Body of pancreas (tissue), 4 donors: ENCODE data around the gene RBM33. TPM values are rescaled to one million over a fixed set of nuclear protein-coding genes. Genes with fewer than 3 reads are reported as not detected.

Source experiments
- ATAC-seq: fragments of 150-250 bp; one replicate; pipeline ENCODE4 v1.9.1; 2016
- DNase-seq, 4 donors: peaks; one replicate each; pipeline ENCODE4 v3.0.0-alpha.2; 2019
- H3K27ac ChIP-seq, 4 donors: fragments of 200-600 bp; sonication (generic); 1 replicate in 3 of 4; 2 replicates in 1 of 4; pipeline versions ENCODE4 v1.5.1 to v1.6.1; 2016 to 2019; ENCODE audit warnings: mild to moderate bottlenecking in 1 of 4, mixed read lengths in 1 of 4, moderate library complexity in 1 of 4
- H3K27me3 ChIP-seq, 2 donors: fragments of 200-600 bp; sonication (generic); one replicate each; pipeline ENCODE4 v1.6.0; 2016; ENCODE audit warnings: mild to moderate bottlenecking in 1 of 2
- H3K36me3 ChIP-seq, 2 donors: fragments of 200-600 bp; sonication (generic); replicated peaks in 1 of 2; 2 replicates each; pipeline ENCODE4 v1.5.1; 2016; ENCODE audit warnings: low read depth in 2 of 2; ENCODE audit not compliant: insufficient read depth in 1 of 2
- H3K4me1 ChIP-seq: fragments of 200-600 bp; sonication (generic); one replicate; pipeline ENCODE4 v1.6.0; 2016
- H3K4me3 ChIP-seq, 2 donors: fragments of 200-600 bp; sonication (generic); 1 replicate in 1 of 2; 2 replicates in 1 of 2; pipeline ENCODE4 v1.5.1; 2016 to 2019
- H3K9me3 ChIP-seq, 3 donors: fragments of 200-600 bp; sonication (generic); 1 replicate in 2 of 3; 2 replicates in 1 of 3; pipeline ENCODE4 v1.5.1; 2016
- POLR2A ChIP-seq, 3 donors: fragments of 450-650 bp; IDR thresholded peaks; one replicate each; pipeline ENCODE4 v1.6.1; 2016; ENCODE audit warnings: antibody characterized with exemption in 3 of 3, mild to moderate bottlenecking in 2 of 3
- WGBS, 2 donors: methylation state at CpG; one replicate each; pipeline ENCODE4 v1.1.5; 2017; 5-methylcytosine and 5-hydroxymethylcytosine counted together
- intact Hi-C: fragments of 100-400 bp; cut with DNase I; formaldehyde crosslinking; loops from one replicate; pipeline ENCODE4 v1.15.1; 2023
- total RNA-seq, 2 donors: library from RNA; depleted of rRNA; stranded (reverse); fragments of >200 nt; gene quantifications; one replicate each; pipeline ENCODE4 v1.1.0, GENCODE V29; 2016
- TF ChIP-seq, protein P1 (sequence below), 7 experiments: fragments of 450-650 bp in 4 of 7; fragments of 200-600 bp in 3 of 7; sonication (generic) in 3 of 7; IDR thresholded peaks; one replicate each; pipeline ENCODE4 v1.5.1; 2016 to 2019; ENCODE audit warnings: antibody characterized with exemption in 7 of 7

The RBM33 gene
- total RNA-seq, 2 donors from 2014 or later, result 30.6 to 78.4 TPM

DNA sequence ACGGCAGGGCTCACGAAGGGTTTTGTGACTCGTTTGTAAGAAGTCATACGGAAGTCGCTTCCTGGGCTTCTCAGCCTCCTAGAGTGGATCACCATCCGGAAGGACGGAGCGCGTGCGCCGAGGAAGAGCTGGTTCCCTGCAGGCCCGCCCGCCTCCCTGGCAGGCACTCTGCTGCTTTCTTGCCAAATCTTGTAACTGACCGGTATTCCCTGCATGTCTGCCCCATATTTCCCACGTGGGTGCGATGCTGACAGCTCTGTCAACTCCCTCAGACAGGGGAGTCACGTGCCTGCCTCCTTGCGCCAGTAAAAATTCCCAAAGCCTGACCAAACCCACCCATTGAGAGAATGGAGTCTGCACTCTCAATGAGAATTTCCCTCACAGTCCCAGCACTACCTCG lies 155.1 kb downstream of the RBM33 start:
- Histone ChIP-seq H3K9me3 (no peaks in the 10 kb centered on the region), H3K4me3 (no peak overlapping the region), H3K27ac (no peak overlapping the region), H3K36me3 (no peaks in the 10 kb centered on the region), H3K4me1 (peaks cover 26% of the 10 kb centered on the region), H3K27me3 (peaks cover 0 to 9% of the 10 kb centered on the region in 2 donors)
- 53 to 69% methylated on average over 19 of the region's 19 CpGs for WGBS, 2 donors
- DNase-seq (no peak), ATAC-seq (no peak)
- intact Hi-C loops, result loop anchor here (5.0 kb wide), 1 partner anchor 673 kb away; no protein-coding TSS in a partner anchor
- TF ChIP-seq, protein P1, sequence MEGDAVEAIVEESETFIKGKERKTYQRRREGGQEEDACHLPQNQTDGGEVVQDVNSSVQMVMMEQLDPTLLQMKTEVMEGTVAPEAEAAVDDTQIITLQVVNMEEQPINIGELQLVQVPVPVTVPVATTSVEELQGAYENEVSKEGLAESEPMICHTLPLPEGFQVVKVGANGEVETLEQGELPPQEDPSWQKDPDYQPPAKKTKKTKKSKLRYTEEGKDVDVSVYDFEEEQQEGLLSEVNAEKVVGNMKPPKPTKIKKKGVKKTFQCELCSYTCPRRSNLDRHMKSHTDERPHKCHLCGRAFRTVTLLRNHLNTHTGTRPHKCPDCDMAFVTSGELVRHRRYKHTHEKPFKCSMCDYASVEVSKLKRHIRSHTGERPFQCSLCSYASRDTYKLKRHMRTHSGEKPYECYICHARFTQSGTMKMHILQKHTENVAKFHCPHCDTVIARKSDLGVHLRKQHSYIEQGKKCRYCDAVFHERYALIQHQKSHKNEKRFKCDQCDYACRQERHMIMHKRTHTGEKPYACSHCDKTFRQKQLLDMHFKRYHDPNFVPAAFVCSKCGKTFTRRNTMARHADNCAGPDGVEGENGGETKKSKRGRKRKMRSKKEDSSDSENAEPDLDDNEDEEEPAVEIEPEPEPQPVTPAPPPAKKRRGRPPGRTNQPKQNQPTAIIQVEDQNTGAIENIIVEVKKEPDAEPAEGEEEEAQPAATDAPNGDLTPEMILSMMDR (IDR thresholded peaks at IDR 0.05), result no peak

DNA sequence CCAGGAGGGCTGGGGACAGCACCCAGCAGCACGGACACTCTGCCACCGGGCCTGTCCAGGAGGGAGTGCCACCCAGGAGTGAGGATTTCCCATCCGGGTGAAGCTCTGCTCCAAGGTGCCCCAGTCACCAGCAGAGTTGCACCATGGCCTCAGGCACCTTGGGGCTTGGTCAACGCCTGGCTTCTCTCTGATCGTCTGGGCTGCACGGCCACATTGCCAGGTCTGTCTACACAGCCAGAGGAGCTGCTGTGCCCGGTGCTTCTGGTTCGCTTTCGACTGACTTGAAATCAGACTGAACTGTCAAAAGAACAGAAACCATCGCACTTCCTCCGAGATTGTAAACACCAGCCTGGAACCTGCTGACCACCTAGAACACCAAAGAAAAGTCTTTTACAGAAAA lies 155.8 kb downstream of the RBM33 start:
- Histone ChIP-seq H3K9me3 (no peaks in the 10 kb centered on the region), H3K36me3 (no peaks in the 10 kb centered on the region), H3K27me3 (peaks cover 0 to 14% of the 10 kb centered on the region in 2 donors), H3K4me3 (no peak overlapping the region), H3K4me1 (peaks cover 33% of the 10 kb centered on the region), H3K27ac (no peak overlapping the region)
- DNase-seq, result no peak
- TF ChIP-seq, protein P1 (IDR thresholded peaks at IDR 0.05), result no peak
- no peak for TF ChIP-seq POLR2A (IDR thresholded peaks at IDR 0.05)
- ATAC-seq, result no peak
- intact Hi-C loops, result no loop called here
- WGBS, 2 donors, result 82 to 89% methylated on average over 7 to 11 of the region's 11 CpGs

DNA sequence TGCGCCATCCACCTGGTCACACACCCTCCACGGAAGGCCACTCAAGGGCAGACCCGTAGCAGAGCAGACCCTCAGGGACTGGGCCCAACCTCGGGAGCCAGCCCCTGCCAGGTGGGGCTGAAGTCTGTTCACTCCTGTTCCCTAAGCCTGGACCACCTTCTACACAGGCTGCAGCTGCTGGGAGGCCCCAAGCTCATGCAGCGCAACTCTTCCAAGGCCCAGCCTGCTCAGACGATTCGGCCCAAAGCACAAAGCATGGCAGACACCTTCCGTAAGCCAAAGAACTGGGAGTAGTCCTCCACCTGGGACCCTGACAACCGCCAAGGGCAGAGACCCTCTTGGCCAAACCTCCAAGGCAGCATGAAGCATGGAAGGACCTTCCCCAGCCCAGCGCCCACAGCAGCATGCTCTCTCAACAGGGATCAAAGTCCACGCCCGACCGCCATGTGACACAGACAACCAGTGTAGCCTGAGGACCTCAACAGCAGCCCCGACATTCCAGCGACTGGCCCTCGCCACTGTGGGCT lies 156.3 kb downstream of the RBM33 start:
- intact Hi-C loops, result no loop called here
- Histone ChIP-seq H3K27ac (no peak overlapping the region), H3K9me3 (no peaks in the 10 kb centered on the region), H3K36me3 (no peaks in the 10 kb centered on the region), H3K4me1 (peaks cover 38% of the 10 kb centered on the region), H3K27me3 (peaks cover 0 to 13% of the 10 kb centered on the region in 2 donors), H3K4me3 (no peak overlapping the region)
- ATAC-seq (no peak), DNase-seq (no peak)
- TF ChIP-seq, protein P1 (IDR thresholded peaks at IDR 0.05), result no peak
- TF ChIP-seq POLR2A (IDR thresholded peaks at IDR 0.05), result no peak
- whole genome bisulfite sequencing, 2 donors, result 74 to 81% methylated on average over 10 to 16 of the region's 16 CpGs

DNA sequence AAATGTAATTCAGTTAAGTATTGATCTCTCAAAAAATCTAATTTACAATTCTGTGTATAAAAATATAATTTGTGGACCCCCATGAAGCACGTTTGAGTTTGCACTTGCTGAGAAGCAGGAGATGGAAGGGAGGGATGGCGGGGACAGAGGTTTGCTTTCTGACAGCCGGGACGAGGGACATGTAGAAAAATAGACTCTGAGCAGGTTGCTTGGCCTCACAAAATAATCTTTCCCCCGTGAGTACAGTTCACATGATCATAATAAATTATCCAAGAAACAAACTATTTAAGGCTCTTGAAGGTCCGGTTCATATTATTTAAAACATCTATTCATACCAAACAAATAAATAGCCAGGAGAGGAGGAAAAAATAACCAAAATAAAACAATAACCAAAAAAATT lies 157.8 kb downstream of the RBM33 start:
- peaks cover 32% of the 10 kb centered on the region for H3K4me1 ChIP-seq
- intact Hi-C loops, result no loop called here
- DNase-seq (no peak), ATAC-seq (no peak)
- H3K9me3 ChIP-seq, result no peaks in the 10 kb centered on the region
- TF ChIP-seq, protein P1 (IDR thresholded peaks at IDR 0.05), result no peak
- no peak for TF ChIP-seq POLR2A (IDR thresholded peaks at IDR 0.05)
- no peak overlapping the region for H3K4me3 ChIP-seq
- WGBS, 2 donors, result 40 to 56% methylated on average over 6 of the region's 6 CpGs
- peaks cover 0 to 18% of the 10 kb centered on the region in 2 donors for H3K27me3 ChIP-seq
- H3K27ac ChIP-seq, result no peak overlapping the region
- no peaks in the 10 kb centered on the region for H3K36me3 ChIP-seq

DNA sequence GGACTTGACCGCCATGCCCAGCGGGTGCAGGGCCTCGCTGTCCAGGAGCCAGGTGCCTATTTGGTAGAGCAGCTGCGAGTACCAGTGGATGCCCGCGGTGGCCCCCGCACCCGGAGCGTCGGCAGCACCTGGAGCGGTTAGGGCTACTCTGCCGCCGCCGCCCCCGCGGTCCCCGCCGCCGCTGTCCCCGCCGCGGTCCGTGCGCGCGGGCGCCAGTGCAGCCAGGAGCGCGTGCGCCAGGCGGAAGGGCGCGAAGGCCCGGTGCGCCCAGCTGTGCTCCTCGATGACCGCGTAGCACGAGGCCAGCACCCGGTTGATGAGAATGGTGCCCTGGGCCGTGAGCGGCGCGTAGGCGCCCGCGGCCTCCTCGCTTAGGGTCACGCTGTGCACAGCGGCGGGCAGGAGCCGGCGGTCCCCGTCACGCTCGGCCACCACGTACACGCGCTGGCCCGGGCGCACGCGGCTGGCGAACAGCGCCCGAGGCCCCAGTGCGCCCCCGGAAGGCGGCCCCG lies 158.5 kb downstream of the RBM33 start:
- intact Hi-C loops, result no loop called here
- Histone ChIP-seq H3K27ac (no peak overlapping the region), H3K27me3 (peaks cover 0 to 18% of the 10 kb centered on the region in 2 donors), H3K36me3 (no peaks in the 10 kb centered on the region), H3K4me3 (no peak overlapping the region), H3K9me3 (no peaks in the 10 kb centered on the region), H3K4me1 (peaks cover 36% of the 10 kb centered on the region)
- DNase-seq (no peak), ATAC-seq (no peak)
- TF ChIP-seq POLR2A (IDR thresholded peaks at IDR 0.05), result no peak
- TF ChIP-seq, protein P1 (IDR thresholded peaks at IDR 0.05), result no peak
- WGBS, 2 donors, result 5 to 16% methylated on average over 3 to 59 of the region's 70 CpGs
